Stimulated activated CD4-positive, alpha-beta T cell treated with anti-CD3 and anti-CD28 coated beads, Interleukin-12 subunit alpha, Interleukin-12 subunit beta, amount 100 ng/mL, for 4 hours (primary cell): ENCODE results near the gene CCL16.
"Not testable (repeated sequence)": the region's sequence is repeated elsewhere in the genome, so short reads cannot be mapped to it uniquely, and the experiment has no call there.

Experiments
- DNase-seq: peaks from one replicate; pipeline ENCODE4 v3.0.0-alpha.2; 2020

Gene CCL16

GRCh38 chr17:35984140-35984539 lies 2.8 kb upstream of the CCL16 start:
- DNase-seq = no peak

- no peak for DNase-seq
Measured at GRCh38 chr17:35982409-35983191, 1.3 kb upstream of the CCL16 start.

- no peak for DNase-seq
Measured at GRCh38 chr17:35981908-35982330, 622 bp upstream of the CCL16 start.

GRCh38 chr17:35978346-35978745 lies 3.0 kb downstream of the CCL16 start:
- DNase-seq = no peak

DNA sequence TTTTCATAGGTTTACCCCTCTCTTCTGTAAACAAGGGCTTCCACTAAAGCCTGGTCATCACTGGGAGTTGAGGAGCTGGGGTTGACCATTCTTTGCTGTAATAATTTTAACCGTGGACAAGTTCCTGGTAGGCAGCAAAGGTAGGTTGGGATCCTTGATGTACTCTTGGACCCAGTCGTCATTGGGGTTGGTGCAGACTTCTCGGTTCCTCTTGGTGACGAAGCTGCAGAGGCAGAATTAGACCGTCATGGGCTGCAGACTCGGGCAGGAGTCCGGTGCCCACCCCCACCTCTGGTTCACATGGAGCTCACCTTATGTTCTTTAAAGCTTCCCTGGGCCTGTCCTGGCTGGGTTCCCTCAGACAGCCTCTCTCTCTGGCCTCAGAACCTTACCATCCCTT lies 3.8 kb downstream of the CCL16 start:
- no peak for DNase-seq

DNA sequence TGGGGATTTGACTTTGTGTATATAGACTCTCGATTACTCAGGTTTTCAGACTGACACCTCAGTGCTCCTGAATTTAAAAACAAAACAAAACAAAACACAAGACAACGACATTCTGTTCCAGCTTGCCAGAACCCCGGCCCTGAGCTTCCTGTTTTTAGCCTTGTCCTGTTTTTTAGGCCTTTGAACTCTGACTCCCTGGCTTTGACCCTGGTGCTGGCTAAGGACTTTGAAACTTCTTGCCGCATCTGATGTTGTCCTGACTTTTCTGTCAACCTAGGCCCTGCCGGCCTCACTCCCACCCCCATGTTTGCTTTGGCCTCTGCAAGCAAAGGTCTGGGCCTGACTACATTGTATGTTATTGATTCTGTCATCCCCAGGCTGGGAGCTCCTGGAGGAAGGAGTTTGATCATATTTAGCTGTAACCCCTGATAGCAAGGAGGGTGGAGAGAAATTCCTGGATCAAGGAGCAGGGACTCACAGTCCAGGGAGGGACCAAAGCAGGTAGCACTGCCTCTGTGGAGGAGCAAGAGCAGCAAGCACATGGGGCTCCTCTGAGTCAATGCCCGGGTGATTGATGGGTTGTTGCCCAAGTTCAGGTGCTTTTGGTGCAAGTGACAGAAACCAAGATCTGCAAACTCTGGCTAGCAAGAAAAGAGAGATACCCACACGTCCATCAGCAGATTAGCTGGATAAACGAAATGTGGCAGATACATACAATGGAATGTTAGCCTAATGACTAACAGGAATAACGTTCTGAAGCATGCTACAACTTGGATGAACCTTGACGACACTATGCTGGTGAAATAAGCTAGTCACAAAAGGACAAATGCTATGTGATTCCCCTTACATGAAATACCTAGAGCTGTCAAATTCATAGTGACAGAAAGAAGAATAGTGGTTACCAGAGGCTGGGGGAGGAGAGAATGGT lies 7.7 kb downstream of the CCL16 start:
- DNase-seq = no peak

DNA sequence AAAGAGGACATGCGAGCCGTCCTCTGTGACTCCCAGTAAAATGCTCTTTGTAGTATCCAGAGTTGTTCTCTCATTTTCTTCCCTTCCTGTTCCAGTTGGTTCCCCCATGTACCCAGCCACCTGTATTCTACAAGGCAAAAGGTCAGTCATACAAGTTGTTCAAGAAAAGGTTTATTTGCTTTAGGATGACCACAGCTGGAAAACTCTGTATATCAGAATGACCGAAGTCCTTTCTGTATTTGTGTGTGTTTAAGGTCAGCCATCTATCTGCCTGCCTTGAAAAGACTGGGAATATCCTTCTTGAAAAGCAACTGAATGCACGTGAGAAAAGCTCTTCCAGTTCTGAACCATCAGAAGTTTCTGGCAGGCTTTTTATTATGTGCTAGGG lies 8.4 kb downstream of the CCL16 start:
- DNase-seq = no peak

DNA sequence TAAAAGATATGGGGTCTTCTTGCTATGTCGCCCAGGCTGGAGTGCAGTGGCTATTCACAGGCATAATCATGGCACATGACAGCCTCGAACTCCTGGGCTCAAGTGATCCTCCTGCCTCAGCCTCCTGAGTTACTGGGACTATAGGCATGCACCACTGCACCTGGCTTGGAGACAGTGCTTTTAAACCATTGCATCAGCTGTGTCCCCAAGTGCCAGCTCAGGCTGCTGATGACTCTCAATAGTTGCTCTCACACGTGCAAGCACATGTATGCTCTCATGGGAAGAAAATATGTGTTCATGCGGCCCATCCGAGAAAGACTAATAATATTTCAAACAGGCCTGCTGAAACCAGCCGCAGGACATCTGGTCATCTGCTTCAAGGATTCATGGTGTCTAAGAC lies 8.8 kb downstream of the CCL16 start:
- DNase-seq = no peak

DNA sequence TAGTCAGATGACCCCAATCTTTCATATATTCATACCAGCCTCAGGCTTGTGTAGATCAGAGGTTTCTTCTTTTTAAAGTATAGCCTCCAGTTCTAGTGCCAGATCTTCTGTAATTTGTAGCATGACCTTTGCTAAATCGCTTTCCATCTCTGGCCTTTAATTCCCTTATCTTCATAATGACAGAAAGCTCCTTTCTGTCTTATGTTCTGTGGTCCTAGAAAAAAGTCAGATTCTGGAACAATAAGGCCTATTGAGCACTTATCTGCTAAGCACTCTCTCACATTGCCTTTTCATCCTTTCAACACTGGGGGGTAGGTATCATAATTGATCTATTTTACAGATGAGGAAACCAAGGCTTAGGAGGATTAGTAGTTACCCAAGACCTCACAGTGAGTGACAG lies 9.2 kb downstream of the CCL16 start:
- DNase-seq = no peak

DNA sequence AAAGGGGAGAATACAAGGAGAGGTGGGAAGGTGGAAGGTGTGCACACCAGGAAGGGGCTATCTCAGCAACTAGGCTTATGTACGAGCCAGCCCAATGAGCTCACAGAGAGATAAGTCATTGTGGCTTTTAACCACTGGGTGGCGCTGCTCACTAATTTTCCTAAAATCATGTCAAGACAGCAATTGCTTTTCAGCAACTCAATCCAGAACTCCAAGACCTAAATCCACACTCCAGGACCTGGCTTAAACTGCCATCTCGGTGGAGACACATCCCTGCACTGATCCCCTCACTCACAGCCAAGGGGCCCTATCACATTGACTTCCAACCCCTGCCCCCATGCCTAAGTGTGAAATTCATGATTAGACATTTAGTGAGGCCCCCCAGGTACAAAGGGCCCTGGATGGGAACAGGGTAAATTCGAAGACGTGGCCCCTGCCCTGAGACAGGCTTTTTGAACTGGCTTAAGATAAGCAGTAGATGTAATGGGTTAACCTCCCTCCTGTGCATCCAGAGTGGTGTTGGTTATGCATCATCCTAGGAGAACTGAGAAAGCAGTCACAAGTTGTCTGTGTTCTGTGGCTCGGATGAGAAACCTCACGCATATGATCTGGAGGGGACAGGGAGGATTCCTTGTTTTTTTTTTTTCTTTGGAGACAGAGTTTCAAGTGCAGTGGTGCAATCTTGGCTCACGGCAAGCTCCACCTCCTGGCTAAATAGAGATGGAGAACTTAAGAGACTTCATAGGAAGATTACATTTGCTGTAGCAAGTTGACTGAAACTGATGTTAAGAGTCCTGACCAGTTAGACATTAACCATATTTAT lies 11.5 kb downstream of the CCL16 start:
- DNase-seq = peak; percentile 61

DNA sequence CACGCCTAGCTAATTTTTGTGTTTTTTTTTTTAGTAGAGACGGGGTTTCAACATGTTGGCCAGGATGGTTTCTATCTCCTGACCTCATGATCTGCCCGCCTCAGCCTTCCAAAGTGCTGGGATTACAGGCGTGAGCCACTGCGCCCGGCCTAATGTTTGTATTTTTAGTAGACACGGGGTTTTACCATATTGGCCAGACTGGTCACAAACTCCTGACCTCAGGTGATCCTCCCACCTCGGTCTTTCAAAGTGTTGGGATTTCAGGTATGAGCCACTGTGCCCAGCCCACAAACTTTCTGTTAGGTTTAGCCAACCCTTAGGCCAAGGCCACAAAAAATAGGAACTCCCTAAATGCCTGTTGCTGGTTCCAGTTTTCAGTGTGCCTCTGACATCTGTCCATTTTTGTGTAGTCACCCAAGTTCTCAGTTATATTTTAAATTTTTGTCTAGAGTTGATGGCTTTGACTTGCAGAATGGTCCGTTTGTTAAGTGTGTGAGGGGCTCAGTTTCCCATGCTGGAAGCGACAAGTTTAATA lies 12.7 kb downstream of the CCL16 start:
- no peak for DNase-seq

GRCh38 chr17:35965272-35965671 lies 16.0 kb downstream of the CCL16 start:
- DNase-seq = no peak

DNA sequence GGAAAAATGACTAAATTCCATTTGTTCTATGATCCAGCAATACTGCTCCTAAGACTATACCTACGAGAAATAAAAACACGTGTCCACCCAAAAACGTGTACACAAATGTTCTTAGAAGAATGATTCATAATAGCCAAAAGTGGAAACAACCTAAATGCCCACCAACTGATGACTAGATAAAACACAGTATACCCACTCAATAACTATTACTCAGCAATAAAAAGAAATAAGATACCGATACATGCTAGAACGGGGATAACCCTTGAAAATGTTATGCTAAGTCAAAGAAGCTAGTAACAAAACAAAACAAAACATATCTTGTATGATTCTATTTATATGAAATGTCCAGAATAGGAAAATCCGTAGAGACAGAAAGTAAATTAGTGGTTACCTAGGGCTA lies 17.6 kb downstream of the CCL16 start:
- no peak for DNase-seq

DNA sequence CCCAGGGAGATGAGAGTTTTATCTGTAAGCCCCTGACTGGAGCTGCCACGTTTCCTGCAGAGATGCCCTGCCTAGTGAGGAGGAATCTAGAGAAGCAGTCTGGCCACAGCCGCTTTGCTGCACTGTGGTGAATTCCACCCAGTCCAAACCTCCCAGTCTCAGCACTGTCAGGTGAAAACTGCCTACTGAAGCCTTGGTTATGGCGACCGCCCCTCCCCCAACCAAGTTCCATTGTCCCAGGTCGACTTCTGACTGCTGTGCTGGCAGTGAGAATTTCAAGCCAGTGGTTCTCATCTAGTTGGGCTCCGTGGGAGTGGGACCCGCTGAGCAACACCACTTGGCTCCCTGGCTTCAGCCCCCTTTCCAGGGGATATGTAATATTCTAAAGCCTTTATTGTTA lies 27.6 kb downstream of the CCL16 start:
- DNase-seq = no peak

- no peak for DNase-seq
Measured at GRCh38 chr17:35949401-35949800, 31.9 kb downstream of the CCL16 start.

DNA sequence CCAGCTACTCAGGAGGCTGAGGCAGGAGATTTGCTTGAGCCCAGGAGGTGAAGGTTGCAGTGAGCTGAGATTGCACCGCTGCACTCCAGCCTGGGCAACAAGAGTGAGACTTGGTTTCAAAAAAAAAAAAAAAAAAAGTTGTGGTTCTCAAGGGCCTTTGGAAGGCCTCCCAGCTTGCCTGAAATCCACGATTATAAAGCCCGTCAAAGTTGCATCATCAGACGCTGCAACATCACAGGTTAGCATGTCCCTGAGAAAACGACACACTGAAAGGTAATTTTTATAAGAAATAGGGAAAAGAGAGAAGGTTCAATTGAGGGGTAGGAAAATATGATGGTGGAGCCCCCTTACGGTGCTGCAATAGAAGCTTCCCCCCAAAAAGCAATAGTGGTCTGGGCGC lies 33.2 kb downstream of the CCL16 start:
- DNase-seq = no peak

DNA sequence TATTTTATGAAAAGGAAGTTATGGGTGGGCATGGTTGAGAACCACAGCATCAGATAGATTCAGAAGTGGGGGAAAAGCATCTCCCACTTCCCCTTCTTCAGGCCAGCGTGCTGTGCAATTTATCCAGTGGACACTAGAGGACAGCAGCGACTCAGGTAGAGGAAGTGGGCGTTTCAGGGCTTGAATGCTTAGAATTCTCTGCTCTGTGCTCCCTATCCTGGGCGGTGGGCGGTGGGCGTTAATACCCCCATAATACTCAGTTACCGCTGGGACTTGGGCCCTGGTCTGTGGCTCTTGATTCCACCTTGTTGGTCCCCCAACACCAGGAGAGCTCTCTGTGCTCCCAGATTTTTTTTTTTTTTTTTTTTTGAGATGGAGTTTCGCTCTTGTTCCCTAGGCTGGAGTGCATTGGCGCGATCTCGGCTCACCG lies 34.1 kb downstream of the CCL16 start:
- peak; percentile 19 for DNase-seq

DNA sequence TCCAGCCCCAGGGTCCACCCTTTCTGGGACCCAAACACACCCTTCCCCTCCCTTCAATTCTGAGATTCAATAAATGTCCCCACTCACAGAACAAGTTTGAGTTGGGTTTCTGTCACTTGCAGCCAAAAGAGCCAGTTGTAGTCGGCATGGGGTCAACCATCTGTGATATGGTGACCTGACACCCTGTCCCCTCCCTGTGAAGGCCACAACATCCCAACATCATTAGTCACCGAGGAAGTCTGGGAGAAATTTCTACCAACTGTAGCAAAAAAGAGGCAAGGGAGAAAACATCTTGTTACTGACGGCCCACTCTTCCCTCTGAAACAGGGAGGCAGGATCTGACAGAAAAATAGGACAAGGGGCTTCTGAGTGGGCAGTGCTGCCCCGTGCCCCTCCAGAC lies 37.1 kb downstream of the CCL16 start:
- DNase-seq = no peak

DNA sequence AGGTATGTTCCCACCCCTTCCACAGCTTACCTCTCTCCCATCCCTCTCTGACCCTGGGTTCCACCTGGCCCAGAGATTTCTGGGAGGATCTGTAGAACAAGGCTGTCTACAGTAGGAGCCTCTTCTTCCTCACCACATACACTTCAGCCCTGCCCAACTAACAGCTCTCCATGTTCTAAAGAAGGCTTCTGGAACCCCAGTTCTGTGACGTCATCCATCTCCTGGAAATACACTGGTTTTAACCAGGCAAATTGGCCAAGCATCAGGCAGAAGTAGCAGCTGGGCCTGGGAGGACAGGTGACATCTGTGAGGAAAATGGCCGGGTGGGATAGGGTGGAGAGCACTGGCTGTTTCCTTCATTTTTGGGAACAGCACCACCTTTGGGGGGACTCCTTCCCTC lies 37.8 kb downstream of the CCL16 start, which contains the start of gene LYZL6:
Gene LYZL6 (minus strand): TSS at position 177 of the 400 bp plus-strand sequence. CDS start 4,357 bp downstream, outside the sequence.
- DNase-seq = no peak

DNA sequence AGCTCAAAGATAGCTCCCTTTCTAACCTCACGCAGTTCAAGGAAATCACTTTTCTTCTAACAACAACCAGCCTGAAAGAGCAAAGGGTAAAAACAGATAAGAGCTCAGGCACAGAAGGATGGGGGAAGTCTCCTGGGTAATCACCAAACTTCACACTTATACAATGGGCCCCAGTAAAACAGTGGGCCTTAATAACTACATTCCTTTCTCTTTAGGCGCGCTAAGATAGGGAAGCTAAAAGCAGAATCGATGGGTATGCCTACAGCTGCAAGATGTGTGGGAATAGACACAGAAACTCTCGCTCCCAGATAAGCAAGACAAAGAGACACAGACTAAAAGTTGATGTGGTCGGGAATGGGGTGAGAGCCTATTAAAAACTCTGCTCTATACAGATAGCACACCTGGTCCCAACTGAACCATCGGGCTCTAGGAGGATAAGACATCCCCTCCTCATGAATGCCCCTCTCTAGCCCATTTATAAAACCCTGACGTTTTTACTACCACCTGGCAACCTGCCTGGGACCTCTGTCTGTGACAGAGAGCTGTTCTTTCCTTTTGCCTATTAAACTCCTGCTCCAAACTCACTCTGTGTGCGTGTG lies 38.6 kb downstream of the CCL16 start:
- no peak for DNase-seq

DNA sequence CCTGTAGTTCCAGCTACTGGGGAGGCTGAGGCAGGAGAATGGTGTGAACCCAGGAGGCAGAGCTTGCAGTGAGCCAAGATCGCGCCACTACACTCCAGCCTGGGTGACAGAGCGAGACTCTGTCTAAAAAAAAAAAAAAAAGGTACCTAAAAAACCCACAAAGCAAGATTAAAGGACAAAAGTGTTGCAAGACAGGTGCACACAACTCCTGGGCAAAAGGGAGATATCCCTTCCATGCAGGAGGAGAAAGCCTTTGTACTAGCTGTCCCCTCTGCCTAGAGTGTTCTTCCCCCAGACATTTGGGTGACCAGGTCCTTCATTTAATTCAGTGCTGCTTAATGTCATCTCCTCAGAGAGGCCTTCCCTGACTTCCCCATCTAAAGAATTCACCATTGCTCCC lies 42.8 kb downstream of the CCL16 start:
- not testable (repeated sequence) for DNase-seq

- DNase-seq = no peak
Measured at GRCh38 chr17:35936063-35936462, 45.2 kb downstream of the CCL16 start.
